Esophagus muscularis mucosa (tissue), 4 donors: ENCODE results near the gene IL17F. TPM values are rescaled to one million over a fixed set of nuclear protein-coding genes. Genes with fewer than 3 reads are reported as not detected.

Experiments used
- DNase-seq: peaks from one replicate; pipeline ENCODE4 v3.0.0-alpha.2; 2017; ENCODE audit errors: extremely low spot score
- H3K27ac ChIP-seq, 4 donors: fragments of 200-600 bp; sonication (generic); replicated peaks in 1 of 4; 1 replicate in 3 of 4; 2 replicates in 1 of 4; pipeline ENCODE4 v1.5.1; 2016 to 2019; ENCODE audit warnings: mild to moderate bottlenecking in 1 of 4
- H3K27me3 ChIP-seq, 4 donors: fragments of 200-600 bp; sonication (generic); one replicate each; pipeline versions ENCODE4 v1.5.1 to v1.6.0; 2016 to 2019
- H3K36me3 ChIP-seq, 4 donors: fragments of 200-600 bp; sonication (generic); one replicate each; pipeline ENCODE4 v1.5.1; 2016 to 2019
- H3K4me1 ChIP-seq, 4 donors: fragments of 200-600 bp; sonication (generic); one replicate each; pipeline ENCODE4 v1.5.1; 2016 to 2019
- H3K4me3 ChIP-seq, 4 donors: fragments of 200-600 bp; sonication (generic); 1 replicate in 2 of 4; 2 replicates in 2 of 4; pipeline ENCODE4 v1.5.1; 2016 to 2019; ENCODE audit warnings: mild to moderate bottlenecking in 4 of 4, moderate library complexity in 1 of 4
- H3K9me3 ChIP-seq, 4 donors: fragments of 200-600 bp; sonication (generic); 1 replicate in 3 of 4; 2 replicates in 1 of 4; pipeline ENCODE4 v1.5.1; 2016 to 2019
- EP300 ChIP-seq: sonication (generic); formaldehyde crosslinking; IDR thresholded peaks from one replicate; pipeline ENCODE4 v1.6.1; 2017; ENCODE audit warnings: antibody characterized with exemption
- POLR2A ChIP-seq: fragments of 450-650 bp; IDR thresholded peaks from one replicate; pipeline ENCODE4 v1.6.1; 2017; ENCODE audit warnings: antibody characterized with exemption, moderate library complexity, mild to moderate bottlenecking, low read depth
- POLR2AphosphoS5 ChIP-seq, 2 donors: sonication (generic); formaldehyde crosslinking; IDR thresholded peaks; one replicate each; pipeline ENCODE4 v1.6.1; 2017; ENCODE audit warnings: antibody characterized with exemption in 2 of 2
- WGBS: methylation state at CpG from one replicate; pipeline ENCODE4 v1.1.5; 2018; 5-methylcytosine and 5-hydroxymethylcytosine counted together
- intact Hi-C: fragments of 100-400 bp; cut with DNase I; formaldehyde crosslinking; loops from one replicate; pipeline ENCODE4 v1.15.1; 2023
- total RNA-seq, 4 donors: library from RNA; depleted of rRNA; stranded (reverse); fragments of >200 nt; gene quantifications; one replicate each; pipeline versions ENCODE4 v1.1.0 to v1.2.1, GENCODE V29; 2016
- TF ChIP-seq, protein P1 (sequence below), 3 experiments: fragments of 200-600 bp in 2 of 3; fragments of 450-650 bp in 1 of 3; sonication (generic) in 2 of 3; IDR thresholded peaks; one replicate each; pipeline ENCODE4 v1.5.1; 2017 to 2019; ENCODE audit warnings: antibody characterized with exemption in 3 of 3, mild to moderate bottlenecking in 2 of 3, moderate library complexity in 1 of 3

The IL17F gene
- total RNA-seq, 4 donors from 2014 or later: not detected

DNA sequence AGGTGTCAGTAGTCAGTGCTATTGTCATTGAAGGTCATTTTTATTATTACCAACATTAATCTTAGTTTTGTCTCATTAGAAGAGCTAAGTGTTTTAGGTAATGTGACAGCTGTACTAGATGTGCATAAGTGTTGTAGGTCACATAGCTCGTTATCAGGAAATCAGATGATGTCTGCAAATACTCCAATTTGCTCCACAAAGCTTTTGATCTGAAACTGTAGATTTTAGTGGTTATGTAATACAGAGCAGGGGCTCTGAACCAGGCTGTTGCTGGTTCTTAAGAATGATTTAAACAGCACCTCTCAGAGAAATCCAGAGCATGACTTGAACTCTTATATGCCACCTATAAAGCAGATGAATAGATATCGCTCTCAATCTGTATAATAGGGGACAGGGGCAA, 2.5 kb downstream of the IL17F start:
- Histone ChIP-seq H3K4me1 (no peaks in the 10 kb centered on the region), H3K27ac (no peak overlapping the region), H3K9me3 (no peaks in the 10 kb centered on the region), H3K4me3 (no peak overlapping the region), H3K27me3 (peaks cover 0 to 7% (median 0%) of the 10 kb centered on the region in 4 donors), H3K36me3 (no peaks in the 10 kb centered on the region)
- TF ChIP-seq, protein P1, sequence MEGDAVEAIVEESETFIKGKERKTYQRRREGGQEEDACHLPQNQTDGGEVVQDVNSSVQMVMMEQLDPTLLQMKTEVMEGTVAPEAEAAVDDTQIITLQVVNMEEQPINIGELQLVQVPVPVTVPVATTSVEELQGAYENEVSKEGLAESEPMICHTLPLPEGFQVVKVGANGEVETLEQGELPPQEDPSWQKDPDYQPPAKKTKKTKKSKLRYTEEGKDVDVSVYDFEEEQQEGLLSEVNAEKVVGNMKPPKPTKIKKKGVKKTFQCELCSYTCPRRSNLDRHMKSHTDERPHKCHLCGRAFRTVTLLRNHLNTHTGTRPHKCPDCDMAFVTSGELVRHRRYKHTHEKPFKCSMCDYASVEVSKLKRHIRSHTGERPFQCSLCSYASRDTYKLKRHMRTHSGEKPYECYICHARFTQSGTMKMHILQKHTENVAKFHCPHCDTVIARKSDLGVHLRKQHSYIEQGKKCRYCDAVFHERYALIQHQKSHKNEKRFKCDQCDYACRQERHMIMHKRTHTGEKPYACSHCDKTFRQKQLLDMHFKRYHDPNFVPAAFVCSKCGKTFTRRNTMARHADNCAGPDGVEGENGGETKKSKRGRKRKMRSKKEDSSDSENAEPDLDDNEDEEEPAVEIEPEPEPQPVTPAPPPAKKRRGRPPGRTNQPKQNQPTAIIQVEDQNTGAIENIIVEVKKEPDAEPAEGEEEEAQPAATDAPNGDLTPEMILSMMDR (IDR thresholded peaks at IDR 0.05): no peak
- TF ChIP-seq POLR2AphosphoS5 (IDR thresholded peaks at IDR 0.05): no peak
- no peak for TF ChIP-seq EP300
- TF ChIP-seq POLR2A: no peak
- DNase-seq: no peak
- 95% methylated on average over 2 of the region's 2 CpGs for WGBS
- intact Hi-C loops: no loop called here

DNA sequence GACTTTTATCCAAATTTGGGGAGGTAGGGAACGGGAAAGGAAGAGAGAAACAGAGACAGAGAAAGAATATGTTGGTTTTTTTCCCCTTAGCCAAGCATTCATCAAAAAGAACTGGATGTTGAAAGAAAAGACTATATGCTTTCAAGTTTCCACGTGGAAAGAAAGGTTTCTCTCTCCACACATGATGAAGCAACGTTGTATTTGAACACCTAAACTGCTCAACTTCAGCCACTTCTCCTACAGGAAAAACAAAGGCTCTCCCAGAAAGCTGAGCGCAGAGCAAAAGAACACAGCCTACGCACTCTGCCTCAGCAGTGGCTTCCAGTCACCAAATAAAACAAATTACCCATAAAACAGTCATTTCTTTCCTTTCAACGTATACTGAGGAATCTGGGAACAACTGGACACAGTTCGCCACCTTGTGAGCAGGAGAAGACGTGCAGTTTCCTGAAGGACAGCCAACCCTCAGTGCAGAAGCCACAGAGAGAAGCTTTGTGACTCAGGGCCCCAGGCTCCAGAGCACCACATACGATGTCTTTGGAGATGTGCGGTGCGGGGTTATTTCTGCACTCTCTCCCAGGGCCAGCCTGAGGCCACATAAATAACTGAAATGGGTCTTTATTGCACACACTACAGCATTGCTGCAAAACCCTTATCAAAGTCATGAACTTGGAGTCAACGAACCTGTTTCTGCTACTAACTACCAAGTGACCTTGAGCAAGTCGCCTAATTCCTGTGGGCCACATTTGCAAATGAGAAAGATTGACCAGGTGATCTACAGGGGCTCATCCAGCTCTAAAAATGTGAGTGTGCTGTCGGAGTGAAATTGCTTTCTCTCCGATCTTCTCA, 10.1 kb downstream of the IL17F start:
- peaks cover 0 to 6% (median 0%) of the 10 kb centered on the region in 4 donors for H3K27me3 ChIP-seq
- H3K36me3 ChIP-seq: no peaks in the 10 kb centered on the region
- no peak overlapping the region for H3K4me3 ChIP-seq
- H3K4me1 ChIP-seq: peaks cover 0 to 6% (median 3%) of the 10 kb centered on the region in 4 donors
- DNase-seq: no peak
- H3K9me3 ChIP-seq: no peaks in the 10 kb centered on the region
- H3K27ac ChIP-seq: no peak overlapping the region
- TF ChIP-seq, protein P1 (IDR thresholded peaks at IDR 0.05): peak; percentile 44 to 62 (median 50)
- no peak for TF ChIP-seq POLR2AphosphoS5 (IDR thresholded peaks at IDR 0.05)
- WGBS: 43% methylated on average over 15 of the region's 15 CpGs
- intact Hi-C loops: no loop called here

DNA sequence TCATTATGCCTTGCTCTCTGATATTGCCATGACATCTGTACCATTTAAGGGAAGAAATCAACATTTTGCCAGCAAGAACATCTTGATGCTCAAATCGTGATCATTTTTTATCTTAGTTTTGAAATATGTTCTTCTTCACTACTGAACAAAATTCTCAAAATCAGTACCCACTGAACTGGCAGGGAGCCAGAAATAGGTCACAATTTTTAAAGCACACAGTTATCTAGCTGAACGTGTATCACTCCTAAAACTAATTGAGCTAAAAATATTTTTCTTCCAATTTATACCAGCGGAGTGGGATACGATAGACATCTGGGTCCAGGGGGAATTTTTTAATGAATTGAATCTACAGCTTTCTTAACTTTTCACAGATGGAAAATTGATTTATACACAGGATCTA, 11.3 kb downstream of the IL17F start:
- peaks cover 0 to 6% (median 3%) of the 10 kb centered on the region in 4 donors for H3K4me1 ChIP-seq
- peaks cover 0 to 6% (median 0%) of the 10 kb centered on the region in 4 donors for H3K27me3 ChIP-seq
- no peak overlapping the region for H3K4me3 ChIP-seq
- 65% methylated on average over 4 of the region's 4 CpGs for WGBS
- intact Hi-C loops: no loop called here
- no peak for DNase-seq
- H3K36me3 ChIP-seq: no peaks in the 10 kb centered on the region
- TF ChIP-seq POLR2A (no peak), POLR2AphosphoS5 (IDR thresholded peaks at IDR 0.05) (no peak), EP300 (no peak)
- TF ChIP-seq, protein P1 (IDR thresholded peaks at IDR 0.05): no peak
- no peak overlapping the region for H3K27ac ChIP-seq
- H3K9me3 ChIP-seq: no peaks in the 10 kb centered on the region

DNA sequence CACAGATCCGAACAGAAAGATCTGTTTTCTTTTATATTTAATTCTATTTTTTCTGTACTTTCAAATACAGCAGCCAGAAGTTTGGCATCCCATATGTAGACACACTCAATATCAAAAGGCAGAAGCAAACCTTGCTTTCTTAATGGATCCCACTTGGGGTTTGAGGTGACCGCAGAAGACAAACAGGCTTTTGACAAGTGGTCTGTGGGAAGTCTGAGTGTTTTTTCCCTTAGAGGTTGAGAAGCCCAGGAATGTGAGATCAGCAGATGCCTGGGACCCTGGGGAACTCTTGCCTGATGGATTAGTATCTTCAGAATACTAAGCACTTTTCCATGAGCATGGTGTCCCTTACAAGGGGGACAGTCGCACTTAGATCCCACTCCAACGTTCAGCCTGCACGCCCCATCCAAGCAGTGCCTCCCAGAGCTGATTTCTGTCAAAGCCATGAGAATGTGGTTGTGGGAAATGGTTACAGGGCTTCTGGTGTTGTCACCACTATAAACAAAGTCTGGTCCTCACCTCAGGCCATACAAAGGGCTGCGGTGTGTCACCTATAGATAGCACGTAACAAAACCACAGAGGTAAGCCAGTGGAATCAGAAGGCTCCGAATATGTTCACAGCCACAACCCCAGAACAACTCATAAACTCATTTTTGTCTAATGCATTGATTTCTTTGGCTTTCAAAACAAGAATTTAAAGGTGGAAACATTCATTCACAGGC, 12.7 kb downstream of the IL17F start:
- WGBS: 94% methylated on average over 6 of the region's 8 CpGs
- no peaks in the 10 kb centered on the region for H3K9me3 ChIP-seq
- H3K36me3 ChIP-seq: no peaks in the 10 kb centered on the region
- TF ChIP-seq POLR2A (no peak), EP300 (no peak), POLR2AphosphoS5 (IDR thresholded peaks at IDR 0.05) (no peak)
- TF ChIP-seq, protein P1 (IDR thresholded peaks at IDR 0.05): no peak
- intact Hi-C loops: no loop called here
- no peak for DNase-seq
- peaks cover 0 to 6% (median 3%) of the 10 kb centered on the region in 4 donors for H3K4me1 ChIP-seq
- H3K27me3 ChIP-seq: peaks cover 0 to under 1% (median 0%) of the 10 kb centered on the region in 4 donors
- H3K27ac ChIP-seq: no peak overlapping the region
- no peak overlapping the region for H3K4me3 ChIP-seq
